Stimulated activated CD8-positive, alpha-beta memory T cell treated with anti-CD3 and anti-CD28 coated beads, Interleukin-7, amount 100 ng/mL, for 1 hour (primary cell): Measurements from ENCODE around the gene ERI3.
"Not testable (repeated sequence)": the region's sequence is repeated elsewhere in the genome, so short reads cannot be mapped to it uniquely, and the experiment has no call there.

Experiments used
- DNase-seq, 2 donors: peaks; one replicate each; pipeline ENCODE4 v3.0.0-alpha.2; 2020; ENCODE audit warnings: low read depth in 2 of 2

ERI3 gene

DNA sequence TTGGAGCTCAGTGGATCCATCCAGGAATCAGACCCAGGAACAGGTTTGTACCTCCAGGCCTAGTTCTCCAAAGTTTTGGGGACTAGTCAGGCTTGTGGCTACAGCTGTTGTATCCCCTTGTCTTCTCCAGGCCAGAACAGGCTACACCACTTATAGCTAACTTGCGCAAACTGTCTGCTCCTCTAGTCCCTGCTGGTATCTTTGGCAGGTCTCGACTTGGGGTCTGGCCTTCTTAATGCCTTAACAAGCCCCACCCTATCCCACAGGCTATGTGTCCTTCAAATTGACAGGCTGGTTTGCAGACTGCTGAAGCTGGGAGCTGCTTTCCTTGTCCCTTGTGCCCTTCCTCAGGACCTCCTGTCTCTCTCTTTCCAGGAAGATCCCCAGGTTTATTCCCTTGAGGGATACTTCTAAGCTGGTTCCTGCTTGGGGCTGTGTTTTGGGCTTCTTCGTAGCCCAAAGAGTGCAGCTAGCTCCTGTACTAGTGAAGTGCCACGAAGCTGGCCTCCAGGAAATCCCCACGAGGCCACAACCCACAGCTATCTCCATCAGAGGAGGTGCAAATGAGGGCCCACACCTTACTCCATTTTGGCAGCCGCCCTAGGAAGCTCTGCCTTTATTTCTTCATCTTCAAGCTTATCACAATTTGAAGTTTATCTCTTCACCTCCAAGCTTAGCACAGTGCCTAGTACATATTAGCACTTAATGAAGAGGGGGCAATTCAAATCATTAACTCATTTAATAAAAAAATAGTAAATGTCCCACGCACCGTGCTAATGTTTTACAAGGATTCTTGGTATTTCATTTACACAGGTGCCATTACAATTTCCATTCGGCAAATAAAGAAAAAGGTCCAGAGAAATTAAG, 142.5 kb downstream of the ERI3 start:
- no peak for DNase-seq

DNA sequence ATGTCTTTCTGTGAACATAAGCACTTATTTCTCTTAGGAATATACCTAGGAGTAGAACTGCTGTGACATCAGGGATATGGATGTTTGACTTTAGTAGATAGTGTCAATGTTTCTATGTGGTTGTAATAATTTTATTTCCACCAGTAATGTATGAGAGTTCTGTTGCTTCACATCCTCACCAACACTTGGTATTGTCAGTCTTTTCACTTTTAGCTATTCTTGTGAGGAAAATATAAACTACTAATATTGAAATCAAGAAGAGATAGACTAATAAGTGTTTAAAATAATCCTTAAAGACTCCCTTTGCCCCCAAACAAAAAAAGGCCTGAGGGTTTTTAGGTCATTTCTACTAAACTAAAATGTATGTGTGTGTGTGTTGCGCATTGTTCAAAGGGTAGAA, 144.5 kb downstream of the ERI3 start:
- DNase-seq: no peak

DNA sequence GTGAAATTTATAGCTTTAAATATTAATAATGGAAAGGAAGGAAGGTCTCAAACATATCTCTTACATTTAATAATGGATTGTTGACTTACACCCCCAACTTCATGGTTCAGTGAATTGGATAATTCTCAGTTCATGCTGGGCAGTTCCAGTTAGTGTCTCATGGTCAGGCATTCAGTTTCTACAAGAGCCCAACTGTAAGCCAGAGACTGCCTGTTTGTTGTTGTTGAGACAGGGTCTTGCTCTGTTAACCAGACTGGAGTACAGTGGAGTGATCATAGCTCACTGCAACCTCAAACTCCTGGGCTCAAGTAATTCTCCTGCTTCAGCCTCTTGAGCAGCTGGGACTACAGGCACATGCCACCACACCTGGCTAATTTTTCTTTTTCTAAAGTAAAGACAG, 146.8 kb downstream of the ERI3 start:
- DNase-seq: no peak

DNA sequence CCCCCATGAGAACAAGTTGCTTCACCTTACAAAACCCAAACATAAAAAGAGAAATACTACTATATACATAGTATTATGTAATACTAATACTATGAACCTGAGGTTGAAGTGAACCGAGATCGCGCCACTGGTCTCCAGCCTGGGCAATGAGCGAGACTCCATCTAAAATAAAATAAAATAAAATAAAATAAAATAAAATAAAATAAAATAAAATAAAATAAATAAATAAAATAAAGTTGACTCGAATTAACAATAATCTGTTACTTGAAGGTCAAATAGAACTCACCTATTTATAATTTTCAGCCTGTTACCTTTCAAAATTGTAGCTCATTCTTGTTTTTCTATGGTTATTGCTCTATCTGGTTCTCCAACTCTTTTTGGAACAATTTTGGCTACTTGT, 148.5 kb downstream of the ERI3 start:
- DNase-seq: not testable (repeated sequence)

DNA sequence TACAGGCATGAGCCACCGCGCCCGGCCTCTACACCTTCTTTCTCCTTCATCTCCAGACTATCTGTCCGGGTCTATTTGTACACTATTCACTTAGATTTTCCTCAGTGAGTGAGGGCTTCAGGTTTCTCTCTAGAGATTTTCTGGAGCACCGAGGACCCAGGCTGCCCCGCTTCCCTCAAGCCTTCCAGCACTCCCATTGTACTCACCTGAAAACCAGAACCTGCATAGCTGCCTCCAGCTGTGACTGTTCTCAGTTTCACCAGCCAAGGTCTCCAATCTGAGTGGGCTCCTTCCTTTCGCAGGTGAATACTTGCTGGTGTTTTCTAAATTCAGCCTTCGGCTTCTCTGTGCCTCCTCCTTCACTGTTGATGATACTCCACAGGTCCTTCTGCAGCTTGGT, 154.7 kb downstream of the ERI3 start:
- DNase-seq: no peak

DNA sequence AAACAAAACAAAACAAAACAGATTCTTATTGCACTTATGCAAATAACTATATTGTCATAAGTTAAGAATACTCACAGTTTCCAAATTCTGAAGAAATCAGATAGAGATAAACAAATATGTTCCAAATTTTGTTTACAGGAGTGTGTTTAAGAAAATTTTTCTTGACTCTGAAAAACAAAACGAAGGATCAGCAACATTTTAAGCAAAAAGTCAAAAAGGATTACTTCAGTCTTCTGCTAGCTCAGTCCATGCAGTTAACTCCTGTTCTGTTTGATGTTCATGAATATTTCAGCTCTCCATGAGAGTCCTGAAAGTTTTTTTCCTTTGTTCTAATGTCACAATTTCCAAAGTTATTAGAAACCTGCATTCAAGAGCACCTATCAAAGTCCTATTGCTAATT, 180.4 kb downstream of the ERI3 start:
- DNase-seq: no peak
